SK-N-SH treated with all-trans-retinoic acid at 6 μM for 48 hours (cell line): ENCODE data around the gene DDN.

ENCODE experiments used
- ZFP3 ChIP-seq: fragments of 250-450 bp; sonication (Bioruptor Pico); IDR thresholded peaks from 2 replicates; pipeline ENCODE4 v1.5.0; 2020; ENCODE audit warnings: mild to moderate bottlenecking, moderate library complexity
- ZNF8 ChIP-seq: fragments of 450-650 bp; formaldehyde crosslinking; IDR thresholded peaks from 2 replicates; pipeline ENCODE4 v1.5.0; 2020; ENCODE audit warnings: mild to moderate bottlenecking, moderate library complexity
- TF ChIP-seq, protein P1 (sequence below): fragments of 250-450 bp; sonication (Bioruptor Pico); IDR thresholded peaks from 2 replicates; pipeline ENCODE4 v1.5.1; 2020; ENCODE audit warnings: low read depth, mild to moderate bottlenecking, moderate library complexity

DNA sequence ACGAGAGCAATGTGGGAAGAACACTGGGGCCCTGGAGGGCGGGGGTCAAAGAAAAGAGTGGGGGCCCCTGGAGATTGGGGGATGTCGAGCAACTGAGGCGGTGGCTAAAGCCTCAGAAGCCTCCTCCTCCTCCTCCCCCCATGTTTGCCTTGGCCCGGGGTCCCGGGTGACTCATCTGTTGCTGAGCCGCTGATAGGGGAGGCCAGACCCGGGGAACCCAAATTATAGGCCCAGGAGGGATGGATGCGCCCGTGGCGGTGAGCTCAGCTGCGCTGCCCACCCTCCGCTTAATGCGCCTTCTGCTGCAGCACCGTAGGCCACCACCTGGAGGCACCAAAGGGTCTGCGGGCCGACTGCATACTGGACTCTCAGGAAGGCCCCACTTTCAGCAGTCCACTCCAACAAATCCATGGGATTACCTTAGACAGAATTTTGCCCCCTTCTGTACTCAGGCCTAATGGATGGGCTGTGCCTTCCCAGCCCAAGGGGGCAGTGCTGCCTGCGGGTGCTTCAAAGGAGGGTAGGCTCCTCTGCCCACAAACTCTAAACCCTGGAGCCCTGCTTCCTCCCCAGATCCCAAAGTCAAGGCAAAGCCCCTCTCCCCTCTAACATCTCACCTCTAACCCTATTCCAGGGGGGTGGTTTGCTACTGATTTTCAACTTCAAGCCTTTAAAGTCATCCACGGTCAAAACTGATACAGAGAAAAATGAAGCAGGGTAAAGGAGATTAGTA is 25.1 kb downstream of the DDN start:
- TF ChIP-seq, protein P1, sequence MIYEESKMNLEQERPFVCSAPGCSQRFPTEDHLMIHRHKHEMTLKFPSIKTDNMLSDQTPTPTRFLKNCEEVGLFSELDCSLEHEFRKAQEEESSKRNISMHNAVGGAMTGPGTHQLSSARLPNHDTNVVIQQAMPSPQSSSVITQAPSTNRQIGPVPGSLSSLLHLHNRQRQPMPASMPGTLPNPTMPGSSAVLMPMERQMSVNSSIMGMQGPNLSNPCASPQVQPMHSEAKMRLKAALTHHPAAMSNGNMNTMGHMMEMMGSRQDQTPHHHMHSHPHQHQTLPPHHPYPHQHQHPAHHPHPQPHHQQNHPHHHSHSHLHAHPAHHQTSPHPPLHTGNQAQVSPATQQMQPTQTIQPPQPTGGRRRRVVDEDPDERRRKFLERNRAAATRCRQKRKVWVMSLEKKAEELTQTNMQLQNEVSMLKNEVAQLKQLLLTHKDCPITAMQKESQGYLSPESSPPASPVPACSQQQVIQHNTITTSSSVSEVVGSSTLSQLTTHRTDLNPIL, result no peak
- TF ChIP-seq ZNF8 (CRISPR knock-in tag), result no peak
- TF ChIP-seq ZFP3, result no peak
